ENCODE measurements around the gene HOXB3.

Gene HOXB3

DNA sequence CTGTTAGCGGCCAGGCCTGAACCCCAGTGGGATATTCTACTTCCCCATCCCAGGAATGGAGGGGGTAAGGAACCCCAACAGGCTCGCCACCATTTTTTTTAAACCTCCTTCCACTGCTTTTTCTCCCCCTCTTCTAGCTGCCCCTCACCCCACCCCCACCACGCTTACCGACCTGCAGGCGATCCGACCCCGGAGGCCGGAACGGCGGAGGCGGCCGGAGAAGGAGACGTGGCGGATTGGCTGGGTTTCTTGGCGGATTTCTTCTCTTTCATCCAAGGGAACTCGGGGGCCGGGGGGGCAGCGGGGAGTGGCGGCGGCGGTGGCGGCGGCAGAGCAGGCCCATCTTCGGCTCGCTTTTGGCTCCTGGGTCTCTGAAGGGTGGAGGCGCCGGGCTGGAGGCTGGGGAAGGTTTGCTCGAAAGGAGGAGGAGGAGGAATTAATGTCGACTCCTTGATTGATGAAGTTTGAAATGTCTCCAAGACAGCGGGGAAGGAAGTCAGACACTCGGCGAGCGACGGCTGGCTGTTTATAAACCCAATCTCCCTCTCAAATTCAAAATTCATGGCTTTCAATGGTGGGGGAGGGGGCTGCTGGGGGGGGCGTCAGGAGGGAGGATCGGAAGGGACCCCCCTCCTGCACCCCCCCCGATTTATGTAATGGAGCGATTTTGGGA, 45.6 kb downstream of the HOXB3 start (continued):
- TF ChIP-seq ZNF830 (tag by site-specific recombination; IDR thresholded peaks at IDR 0.05; ENCODE audit: low read depth) (no peak), ZFP3 (tag by site-specific recombination; IDR thresholded peaks at IDR 0.05; ENCODE audit: low read depth) (no peak), ZFHX2 (tag by site-specific recombination; conservative IDR thresholded peaks at IDR 0.05) (peak; percentile 52), ZNF398 (tag by site-specific recombination; IDR thresholded peaks at IDR 0.05) (peak; percentile 77), ZNF629 (tag by site-specific recombination; IDR thresholded peaks at IDR 0.05) (peak; percentile 18; the same call in 1 of the 2 replicates), ZNF10 (tag by site-specific recombination; IDR thresholded peaks at IDR 0.05) (peak; percentile 57; the same call in 1 of the 2 replicates), SP3 (tag by site-specific recombination; IDR thresholded peaks at IDR 0.05) (peak; percentile 5; the same call in 1 of the 2 replicates), ZNF777 (tag by site-specific recombination; IDR thresholded peaks at IDR 0.05; ENCODE audit: borderline replicate concordance) (no peak), ZSCAN30 (tag by site-specific recombination; IDR thresholded peaks at IDR 0.05) (0 out of 2 replicates have a peak, but pooled peaks have one; percentile 34), ZNF843 (tag by site-specific recombination; IDR thresholded peaks at IDR 0.05) (peak; percentile 36; the same call in 1 of the 2 replicates), IKZF3 (tag by site-specific recombination; IDR thresholded peaks at IDR 0.05) (peak; percentile 66), ZNF513 (tag by site-specific recombination; IDR thresholded peaks at IDR 0.05) (peak; percentile 70; the same call in 1 of the 2 replicates), ZFP37 (tag by site-specific recombination; IDR thresholded peaks at IDR 0.05) (peak; percentile 43; the same call in 1 of the 2 replicates), ZNF18 (tag by site-specific recombination; IDR thresholded peaks at IDR 0.05) (0 out of 2 replicates have a peak, but pooled peaks have one; percentile 16), ZNF366 (tag by site-specific recombination; conservative IDR thresholded peaks at IDR 0.05) (peak; percentile 67), ZNF626 (tag by site-specific recombination; IDR thresholded peaks at IDR 0.05) (no peak), ZNF133 (tag by site-specific recombination; IDR thresholded peaks at IDR 0.05) (no peak), ZSCAN16 (tag by site-specific recombination; IDR thresholded peaks at IDR 0.05) (no peak), ZNF555 (tag by site-specific recombination; conservative IDR thresholded peaks at IDR 0.05) (no peak), ZNF501 (tag by site-specific recombination; IDR thresholded peaks at IDR 0.05) (0 out of 2 replicates have a peak, but pooled peaks have one; percentile 25), HIC1 (tag by site-specific recombination; IDR thresholded peaks at IDR 0.05) (peak; percentile 51; the same call in 1 of the 2 replicates), GLIS2 (tag by site-specific recombination; IDR thresholded peaks at IDR 0.05) (peak; percentile 78), MZF1 (tag by site-specific recombination; IDR thresholded peaks at IDR 0.05; ENCODE audit: borderline replicate concordance) (no peak), ZBTB1 (tag by site-specific recombination; IDR thresholded peaks at IDR 0.05) (no peak), ZNF394 (tag by site-specific recombination; IDR thresholded peaks at IDR 0.05; ENCODE audit: borderline replicate concordance) (0 out of 2 replicates have a peak, but pooled peaks have one; percentile 25), ZNF600 (tag by site-specific recombination; IDR thresholded peaks at IDR 0.05) (peak; percentile 40; the same call in 1 of the 2 replicates), ZSCAN5A (tag by site-specific recombination; IDR thresholded peaks at IDR 0.05) (no peak), OSR2 (tag by site-specific recombination; IDR thresholded peaks at IDR 0.05) (0 out of 2 replicates have a peak, but pooled peaks have one; percentile 12)
- TF ChIP-seq, protein P1, sequence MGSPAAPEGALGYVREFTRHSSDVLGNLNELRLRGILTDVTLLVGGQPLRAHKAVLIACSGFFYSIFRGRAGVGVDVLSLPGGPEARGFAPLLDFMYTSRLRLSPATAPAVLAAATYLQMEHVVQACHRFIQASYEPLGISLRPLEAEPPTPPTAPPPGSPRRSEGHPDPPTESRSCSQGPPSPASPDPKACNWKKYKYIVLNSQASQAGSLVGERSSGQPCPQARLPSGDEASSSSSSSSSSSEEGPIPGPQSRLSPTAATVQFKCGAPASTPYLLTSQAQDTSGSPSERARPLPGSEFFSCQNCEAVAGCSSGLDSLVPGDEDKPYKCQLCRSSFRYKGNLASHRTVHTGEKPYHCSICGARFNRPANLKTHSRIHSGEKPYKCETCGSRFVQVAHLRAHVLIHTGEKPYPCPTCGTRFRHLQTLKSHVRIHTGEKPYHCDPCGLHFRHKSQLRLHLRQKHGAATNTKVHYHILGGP (tag by site-specific recombination; IDR thresholded peaks at IDR 0.05), result no peak

Measured in HEK293 (cell line).